H9 (cell line): Measurements from ENCODE around the gene DBNDD2. TPM values are rescaled to one million over a fixed set of nuclear protein-coding genes. Genes with fewer than 3 reads are reported as not detected.
A peak's percentile ranks its signal among the peaks of the same experiment; 100 is the strongest.

Source experiments
- DNase-seq: peaks from one replicate; pipeline ENCODE4 v3.0.0-alpha.2; 2017
- H2AFZ ChIP-seq: one replicate; pipeline ENCODE4 v1.6.1; 2013; ENCODE audit warnings: mild to moderate bottlenecking, low read length, control low read depth, moderate library complexity
- H2AK5ac ChIP-seq: 2 replicates; pipeline ENCODE4 v1.6.1; 2013; ENCODE audit warnings: low read length, control low read depth, mixed read lengths; ENCODE audit not compliant: insufficient read length
- H2BK120ac ChIP-seq: one replicate; pipeline ENCODE4 v1.6.1; 2013; ENCODE audit warnings: low read depth, mild to moderate bottlenecking, low read length, control low read depth, inconsistent platforms; ENCODE audit not compliant: poor library complexity, severe bottlenecking
- H2BK12ac ChIP-seq: 2 replicates; pipeline ENCODE4 v1.6.1; 2013; ENCODE audit warnings: low read length, control low read depth, mixed read lengths, low read depth; ENCODE audit not compliant: insufficient read length
- H2BK15ac ChIP-seq: 2 replicates; pipeline ENCODE4 v1.6.1; 2013; ENCODE audit warnings: low read depth, low read length, control low read depth
- H2BK20ac ChIP-seq: one replicate; pipeline ENCODE4 v1.6.1; 2013; ENCODE audit warnings: low read depth, mild to moderate bottlenecking, low read length, control low read depth, inconsistent platforms; ENCODE audit not compliant: poor library complexity, severe bottlenecking
- H2BK5ac ChIP-seq: 2 replicates; pipeline ENCODE4 v1.6.1; 2013; ENCODE audit warnings: low read length, control low read depth, mixed read lengths; ENCODE audit not compliant: insufficient read length
- H3K14ac ChIP-seq: 2 replicates; pipeline ENCODE4 v1.6.1; 2013; ENCODE audit warnings: low read length, control low read depth; ENCODE audit not compliant: insufficient read depth
- H3K18ac ChIP-seq: 2 replicates; pipeline ENCODE4 v1.6.1; 2013; ENCODE audit warnings: low read depth, mild to moderate bottlenecking, mixed read lengths, low read length, control low read depth; ENCODE audit not compliant: insufficient read length
- H3K23ac ChIP-seq: 2 replicates; pipeline ENCODE4 v1.6.1; 2013; ENCODE audit warnings: low read length, control low read depth, mixed read lengths, low read depth; ENCODE audit not compliant: insufficient read length
- H3K23me2 ChIP-seq: 2 replicates; pipeline ENCODE4 v1.6.1; 2013; ENCODE audit warnings: low read depth, mild to moderate bottlenecking, mixed read lengths, low read length, control low read depth; ENCODE audit not compliant: insufficient read length, poor library complexity, severe bottlenecking
- H3K27ac ChIP-seq: 2 replicates; pipeline ENCODE4 v1.5.1; 2013; ENCODE audit warnings: low read length, control low read depth, mixed read lengths, low read depth; ENCODE audit not compliant: insufficient read length
- H3K27me3 ChIP-seq: 2 replicates; pipeline ENCODE4 v1.6.1; 2013; ENCODE audit warnings: low read length, control low read depth, inconsistent platforms; ENCODE audit not compliant: insufficient read depth
- H3K4ac ChIP-seq: 2 replicates; pipeline ENCODE4 v1.6.1; 2013; ENCODE audit warnings: low read depth, mild to moderate bottlenecking, control low read depth, inconsistent platforms, low read length, moderate library complexity
- H3K4me1 ChIP-seq: 2 replicates; pipeline ENCODE4 v1.6.1; 2013; ENCODE audit warnings: low read length, control low read depth, inconsistent platforms; ENCODE audit not compliant: insufficient read depth
- H3K4me2 ChIP-seq: 2 replicates; pipeline ENCODE4 v1.6.1; 2013; ENCODE audit warnings: low read length, control low read depth, mixed read lengths; ENCODE audit not compliant: insufficient read length, insufficient read depth
- H3K56ac ChIP-seq: 2 replicates; pipeline ENCODE4 v1.6.1; 2013; ENCODE audit warnings: low read depth, mild to moderate bottlenecking, mixed read lengths, low read length, control low read depth; ENCODE audit not compliant: insufficient read length
- H3K79me1 ChIP-seq: 2 replicates; pipeline ENCODE4 v1.6.1; 2013; ENCODE audit warnings: low read depth, mild to moderate bottlenecking, moderate library complexity, low read length, control low read depth, inconsistent platforms; ENCODE audit not compliant: insufficient read depth, poor library complexity, severe bottlenecking
- H3K79me2 ChIP-seq: 2 replicates; pipeline ENCODE4 v1.6.1; 2013; ENCODE audit warnings: low read length, control low read depth, inconsistent platforms; ENCODE audit not compliant: insufficient read depth
- H3K9ac ChIP-seq: 2 replicates; pipeline ENCODE4 v1.6.1; 2013; ENCODE audit warnings: low read length, control low read depth, mixed read lengths; ENCODE audit not compliant: insufficient read length; ENCODE audit errors: extremely low read depth
- H3K9me3 ChIP-seq: one replicate; pipeline ENCODE4 v1.6.1; 2013; ENCODE audit warnings: low read depth, low read length, inconsistent platforms; ENCODE audit not compliant: control insufficient read depth
- H3T11ph ChIP-seq: one replicate; pipeline ENCODE4 v1.6.1; 2013; ENCODE audit warnings: mild to moderate bottlenecking, low read length, control low read depth, inconsistent platforms
- H4K20me1 ChIP-seq: one replicate; pipeline ENCODE4 v1.6.1; 2013; ENCODE audit not compliant: control insufficient read depth, insufficient read length, insufficient read depth
- H4K5ac ChIP-seq: 2 replicates; pipeline ENCODE4 v1.6.1; 2013; ENCODE audit warnings: low read depth, mild to moderate bottlenecking, mixed read lengths, low read length, control low read depth; ENCODE audit not compliant: insufficient read length
- H4K8ac ChIP-seq: replicated peaks from 2 replicates; pipeline ENCODE4 v1.6.1; 2013; ENCODE audit warnings: low read length, control low read depth, mixed read lengths, low read depth; ENCODE audit not compliant: insufficient read length
- H4K91ac ChIP-seq: 2 replicates; pipeline ENCODE4 v1.6.1; 2013; ENCODE audit warnings: low read depth, mild to moderate bottlenecking, moderate library complexity, mixed read lengths, low read length, control low read depth; ENCODE audit not compliant: insufficient read length
- H3K27ac Mint-ChIP-seq, 3 experiments: 2 replicates in 2 of 3; 3 replicates in 1 of 3; pipeline ENCODE4 v1.8.0; 2020 to 2021; ENCODE audit warnings: mixed read lengths in 3 of 3, mild to moderate bottlenecking in 1 of 3, moderate library complexity in 1 of 3
- H3K27me3 Mint-ChIP-seq: 2 replicates; pipeline ENCODE4 v1.8.0; 2021; ENCODE audit warnings: low read depth, mild to moderate bottlenecking, moderate library complexity, mixed read lengths
- H3K36me3 Mint-ChIP-seq, 3 experiments: 2 replicates in 2 of 3; 3 replicates in 1 of 3; pipeline ENCODE4 v1.8.0; 2020 to 2021; ENCODE audit warnings: low read depth in 3 of 3, mixed read lengths in 3 of 3; ENCODE audit not compliant: insufficient read depth in 1 of 3
- H3K4me1 Mint-ChIP-seq, 2 experiments: 2 replicates each; pipeline ENCODE4 v1.8.0; 2020; ENCODE audit warnings: mixed read lengths in 2 of 2
- H3K4me3 Mint-ChIP-seq, 2 experiments: 2 replicates in 1 of 2; 3 replicates in 1 of 2; pipeline ENCODE4 v1.8.0; 2020 to 2021; ENCODE audit warnings: mild to moderate bottlenecking in 2 of 2, mixed read lengths in 2 of 2, moderate library complexity in 1 of 2
- H3K9me3 Mint-ChIP-seq, 2 experiments: 2 replicates in 1 of 2; 3 replicates in 1 of 2; pipeline ENCODE4 v1.8.0; 2020; ENCODE audit warnings: mild to moderate bottlenecking in 2 of 2, mixed read lengths in 2 of 2, moderate library complexity in 1 of 2
- CTCF ChIP-seq: fragments of 200-600 bp; sonication (generic); conservative IDR thresholded peaks from 3 replicates; pipeline ENCODE4 v1.8.0; 2021; ENCODE audit warnings: antibody characterized with exemption, mild to moderate bottlenecking
- WGBS: extraction: QIAGEN DNeasy Blood & Tissue Kit; methylation state at CpG from one replicate; pipeline ENCODE4 v1.1.7; 2013; ENCODE audit warnings: missing lambda C conversion rate, low lambda C conversion rate, mixed read lengths; ENCODE audit not compliant: insufficient read length; ENCODE audit errors: extremely low coverage; 5-methylcytosine and 5-hydroxymethylcytosine counted together
- total RNA-seq: library from RNA; stranded (reverse); gene quantifications from 2 replicates; pipeline ENCODE4 v1.2.1, GENCODE V29; 2021

The DBNDD2 gene
- total RNA-seq, 1 experiment from 2014 or later: 39.1 TPM

- H3K79me2 ChIP-seq: no peaks in the 10 kb centered on the region
- H3K4ac ChIP-seq: no peak overlapping the region
- H3K14ac ChIP-seq: no peak overlapping the region
- H3K9me3 ChIP-seq: no peaks in the 10 kb centered on the region
- no peaks in the 10 kb centered on the region for H3K4me1 ChIP-seq
- no peak for TF ChIP-seq CTCF
- H3T11ph ChIP-seq: no peak overlapping the region
- H2BK15ac ChIP-seq: no peak overlapping the region
- Mint-ChIP-seq H3K36me3 (peaks cover 0 to 13% (median 6%) of the 10 kb centered on the region in 3 experiments; a peak in 5 of 7 replicates), H3K27me3 (peaks cover 18% of the 10 kb centered on the region), H3K4me1 (peaks cover 10 to 12% of the 10 kb centered on the region in 2 experiments), H3K9me3 (no peaks in the 10 kb centered on the region), H3K4me3 (peak overlapping the region; percentile 67 to 81; a peak in 3 of 5 replicates), H3K27ac (no peak overlapping the region)
- H2AFZ ChIP-seq: no peak overlapping the region
- DNase-seq: peak; percentile 68
- peak overlapping the region; percentile 90 for H3K4me2 ChIP-seq
- H3K23ac ChIP-seq: no peak overlapping the region
- H2BK120ac ChIP-seq: no peak overlapping the region
- H4K5ac ChIP-seq: no peak overlapping the region
- H3K79me1 ChIP-seq: no peaks in the 10 kb centered on the region
- no peak overlapping the region for H3K9ac ChIP-seq
- peaks cover 2% of the 10 kb centered on the region; the same call in 1 of the 2 replicates for H3K27me3 ChIP-seq
- no peak overlapping the region for H4K91ac ChIP-seq
- H3K27ac ChIP-seq: no peak overlapping the region
- H3K23me2 ChIP-seq: peaks cover 11% of the 10 kb centered on the region
- H2BK20ac ChIP-seq: no peak overlapping the region
- H2BK5ac ChIP-seq: no peak overlapping the region
- WGBS: no CpG with 5 or more reads among the region's 30 CpGs
- H2BK12ac ChIP-seq: no peak overlapping the region
- H3K18ac ChIP-seq: no peak overlapping the region
- no peak overlapping the region for H2AK5ac ChIP-seq
- H4K20me1 ChIP-seq: no peaks in the 10 kb centered on the region
- no peak overlapping the region for H3K56ac ChIP-seq
- H4K8ac ChIP-seq: no peak overlapping the region
Measured at GRCh38 chr20:45372646-45373352, 35.3 kb upstream of the DBNDD2 start.
